AG09309 (cell line): Measurements from ENCODE around the gene LILRA5.

Experiments
- DNase-seq: peaks from one replicate; pipeline ENCODE4 v3.0.0-alpha.2; 2010; ENCODE audit warnings: low read depth
- H3K4me3 ChIP-seq: 2 replicates; pipeline ENCODE4 v1.5.1; 2011; ENCODE audit warnings: mild to moderate bottlenecking, low read depth, low read length, moderate library complexity; ENCODE audit not compliant: control insufficient read depth
- TF ChIP-seq, protein P1 (sequence below): IDR thresholded peaks from 2 replicates; pipeline ENCODE4 v1.5.1; 2011; ENCODE audit warnings: mild to moderate bottlenecking, low read depth, low read length, inconsistent platforms; ENCODE audit not compliant: insufficient read depth, control insufficient read depth; ENCODE audit errors: missing control alignments

The LILRA5 gene

DNA sequence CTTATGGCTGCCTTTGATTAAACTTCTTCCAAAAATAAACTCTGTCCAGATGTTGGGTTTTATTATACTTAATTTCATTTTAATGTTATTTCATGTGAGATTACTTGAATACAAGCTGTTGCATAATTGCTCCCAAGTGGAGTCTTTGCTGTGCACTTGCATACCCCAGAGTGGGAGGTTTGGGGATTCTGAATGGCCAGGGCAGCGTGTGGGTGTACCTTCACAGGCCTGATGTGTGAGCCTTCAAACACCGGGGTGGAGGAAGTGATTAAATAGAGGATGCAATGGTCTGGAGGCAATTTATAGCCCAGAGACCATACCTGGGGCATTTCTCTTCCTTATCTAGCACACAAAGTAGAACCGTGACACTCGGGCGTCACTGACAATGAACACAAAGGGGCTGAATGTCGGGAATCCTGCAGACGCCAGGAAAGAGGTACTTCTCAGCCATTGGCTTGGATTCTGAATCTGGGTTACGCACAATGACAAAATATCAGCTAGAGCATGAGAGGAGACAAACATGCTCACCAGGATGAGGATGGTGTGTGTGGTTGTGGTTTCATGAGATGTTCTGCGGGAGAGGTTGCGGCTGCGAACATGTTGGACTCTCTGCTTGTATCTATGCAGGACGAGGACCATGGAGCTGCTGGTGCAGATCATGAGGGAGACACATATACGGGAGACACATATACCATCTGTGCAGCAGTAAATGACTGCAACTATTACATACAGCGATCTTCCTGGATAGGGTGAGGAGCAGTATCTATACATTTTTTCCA is 7.1 kb upstream of the LILRA5 start:
- H3K4me3 ChIP-seq, result no peak overlapping the region
- no peak for DNase-seq
- TF ChIP-seq, protein P1, sequence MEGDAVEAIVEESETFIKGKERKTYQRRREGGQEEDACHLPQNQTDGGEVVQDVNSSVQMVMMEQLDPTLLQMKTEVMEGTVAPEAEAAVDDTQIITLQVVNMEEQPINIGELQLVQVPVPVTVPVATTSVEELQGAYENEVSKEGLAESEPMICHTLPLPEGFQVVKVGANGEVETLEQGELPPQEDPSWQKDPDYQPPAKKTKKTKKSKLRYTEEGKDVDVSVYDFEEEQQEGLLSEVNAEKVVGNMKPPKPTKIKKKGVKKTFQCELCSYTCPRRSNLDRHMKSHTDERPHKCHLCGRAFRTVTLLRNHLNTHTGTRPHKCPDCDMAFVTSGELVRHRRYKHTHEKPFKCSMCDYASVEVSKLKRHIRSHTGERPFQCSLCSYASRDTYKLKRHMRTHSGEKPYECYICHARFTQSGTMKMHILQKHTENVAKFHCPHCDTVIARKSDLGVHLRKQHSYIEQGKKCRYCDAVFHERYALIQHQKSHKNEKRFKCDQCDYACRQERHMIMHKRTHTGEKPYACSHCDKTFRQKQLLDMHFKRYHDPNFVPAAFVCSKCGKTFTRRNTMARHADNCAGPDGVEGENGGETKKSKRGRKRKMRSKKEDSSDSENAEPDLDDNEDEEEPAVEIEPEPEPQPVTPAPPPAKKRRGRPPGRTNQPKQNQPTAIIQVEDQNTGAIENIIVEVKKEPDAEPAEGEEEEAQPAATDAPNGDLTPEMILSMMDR, result no peak

- TF ChIP-seq, protein P1, result no peak
- no peak overlapping the region for H3K4me3 ChIP-seq
- no peak for DNase-seq
Measured at GRCh38 chr19:54319049-54319448, 6.1 kb upstream of the LILRA5 start.

GRCh38 chr19:54317965-54318240 is 4.9 kb upstream of the LILRA5 start:
- TF ChIP-seq, protein P1, result no peak
- no peak overlapping the region for H3K4me3 ChIP-seq
- no peak for DNase-seq

DNA sequence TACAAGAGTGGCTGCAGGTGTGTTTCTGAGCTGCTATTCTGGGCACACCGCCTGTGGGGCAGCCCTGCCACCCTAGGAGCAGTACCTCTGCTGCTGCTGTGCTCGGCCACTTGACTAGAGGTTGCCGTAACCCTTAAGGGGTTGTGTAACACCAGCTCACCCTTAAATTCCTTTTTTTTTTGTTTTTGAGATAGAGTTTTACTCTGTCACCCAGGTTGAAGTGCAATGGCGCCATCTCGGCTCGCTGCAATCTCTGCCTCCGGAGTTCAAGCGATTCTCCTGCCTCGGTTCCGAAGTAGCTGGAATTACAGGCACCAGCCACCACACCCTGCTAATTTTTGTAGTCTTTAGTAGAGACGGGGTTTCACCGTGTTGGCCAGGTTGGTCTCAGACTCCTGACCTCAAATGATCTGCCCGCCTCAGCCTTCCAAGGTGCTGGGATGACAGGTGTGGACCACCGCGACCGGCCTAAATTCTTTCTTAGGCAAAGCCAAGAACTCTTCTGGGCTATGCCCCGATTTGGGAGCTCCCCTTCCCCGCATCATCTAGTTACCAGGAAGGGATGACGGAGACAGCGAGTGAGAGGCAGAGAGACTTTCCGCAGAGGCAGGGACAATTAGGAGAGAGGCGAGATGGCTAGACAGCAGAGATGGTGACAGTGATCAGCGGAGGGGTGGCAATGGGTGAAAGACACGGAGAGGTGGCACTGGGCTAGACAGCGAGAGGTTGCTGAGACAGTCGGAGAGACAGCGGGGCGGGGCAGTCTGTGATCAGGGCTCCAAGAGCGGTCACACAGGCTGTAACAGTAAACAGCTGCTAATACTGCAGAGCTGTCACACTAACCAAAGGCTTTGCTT is 4.4 kb upstream of the LILRA5 start:
- no peak for DNase-seq

GRCh38 chr19:54316746-54317107 is 3.8 kb upstream of the LILRA5 start:
- TF ChIP-seq, protein P1, result no peak
- no peak for DNase-seq
- no peak overlapping the region for H3K4me3 ChIP-seq

More for the DNA sequence above, 4.4 kb upstream of the LILRA5 start:
- TF ChIP-seq, protein P1, result no peak
- no peak overlapping the region for H3K4me3 ChIP-seq

DNA sequence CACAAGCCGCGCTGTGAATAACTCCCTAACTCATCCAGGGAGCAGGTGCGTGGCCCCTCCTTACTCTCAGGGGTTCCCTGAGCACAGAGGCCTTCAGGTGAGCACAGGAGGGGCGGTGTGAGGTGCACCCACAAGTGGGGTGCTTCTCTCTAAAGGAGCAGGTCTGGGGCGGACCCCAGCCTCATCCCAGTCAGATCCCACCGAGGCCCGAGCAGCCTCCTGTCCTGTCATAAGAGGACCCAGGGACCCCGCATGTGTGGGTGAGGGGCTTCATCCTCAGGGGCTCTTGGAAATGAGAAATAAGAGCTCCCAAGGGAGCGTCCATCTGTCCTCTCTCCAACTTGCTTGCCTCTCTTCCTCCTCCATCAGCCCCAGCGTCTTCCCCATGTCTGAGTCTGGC is 3.0 kb upstream of the LILRA5 start:
- H3K4me3 ChIP-seq, result no peak overlapping the region
- TF ChIP-seq, protein P1, result no peak
- no peak for DNase-seq
